ENCODE data around the gene MICU1. TPM values are rescaled to one million over a fixed set of nuclear protein-coding genes. Genes with fewer than 3 reads are reported as not detected.

Gene MICU1
- polyA plus RNA-seq, 2 of the 4 experiments (the other 2 are of a cell fraction): 54.5 to 58.6 TPM

DNA sequence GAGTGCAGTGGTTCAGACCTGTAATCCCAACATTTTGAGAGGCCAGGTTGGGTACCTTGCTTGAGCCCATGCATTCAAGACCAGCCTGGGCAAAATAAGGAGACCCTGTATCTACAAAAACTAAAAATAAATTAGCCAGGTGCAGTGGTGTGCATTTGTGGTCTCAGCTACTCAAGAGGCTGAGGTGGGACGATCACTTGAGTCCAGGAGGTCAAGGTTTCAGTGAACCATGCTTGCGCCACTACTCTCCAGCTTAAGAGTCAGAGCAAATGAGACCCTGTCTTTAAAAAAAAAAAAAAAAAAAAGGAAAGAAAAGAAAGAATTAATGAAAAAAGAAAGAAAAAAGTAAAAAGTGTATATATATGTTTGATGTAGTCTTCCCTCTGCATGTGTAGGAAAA lies 24.7 kb downstream of the MICU1 start (continued):
- no peak for TF ChIP-seq RAD21 (conservative IDR thresholded peaks at IDR 0.05 in 1 of 2, IDR thresholded peaks at IDR 0.05 in 1 of 2)
- no peak for TF ChIP-seq FOSB (CRISPR knock-in tag; IDR thresholded peaks at IDR 0.05)
- TF ChIP-seq PHF8 (IDR thresholded peaks at IDR 0.05; ENCODE audit: borderline replicate concordance, low read depth): no peak
- no peak for TF ChIP-seq CEBPB (IDR thresholded peaks at IDR 0.05)

DNA sequence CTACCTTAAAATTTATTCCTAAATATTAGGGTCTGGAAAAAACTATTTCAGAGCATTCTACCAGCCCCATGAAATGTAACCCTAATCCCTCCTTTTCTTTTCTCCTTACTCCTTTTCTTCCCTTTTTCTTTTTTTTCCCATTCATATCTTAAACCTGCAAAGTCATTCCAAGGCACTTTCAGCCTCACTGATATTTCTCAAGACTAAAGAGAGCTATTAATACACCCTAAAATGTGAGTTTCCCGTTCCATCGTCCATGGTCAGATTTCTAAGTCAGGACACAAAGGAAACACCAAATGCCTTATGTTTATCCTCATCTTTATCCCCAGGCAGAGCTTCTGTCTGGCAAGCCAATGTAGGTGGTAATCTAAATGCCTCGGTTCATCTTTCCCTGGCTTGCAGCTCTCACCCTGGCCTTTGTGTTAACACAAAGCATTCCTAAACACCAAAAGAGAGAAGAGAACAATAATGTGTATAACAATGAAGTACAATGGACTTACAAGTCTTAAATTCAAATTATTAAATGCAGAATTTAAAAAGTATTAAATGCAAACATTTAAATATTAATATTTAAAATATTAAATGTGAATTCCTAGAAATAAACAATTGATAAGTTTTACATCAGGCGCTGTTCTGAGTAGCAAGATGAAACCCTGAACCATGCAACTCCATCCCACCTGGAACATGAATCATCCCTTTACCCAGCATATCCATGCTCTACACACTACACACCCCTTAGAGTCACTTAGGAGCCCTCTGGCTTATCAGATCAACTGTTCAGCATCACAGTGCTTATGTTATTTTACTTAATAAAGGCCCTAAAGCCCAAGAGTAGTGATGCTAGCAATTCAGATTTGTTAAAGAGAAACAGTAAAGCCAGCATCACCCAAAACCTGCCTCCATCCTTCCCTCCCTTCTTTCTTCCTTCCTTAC lies 26.8 kb downstream of the MICU1 start:
- ATAC-seq: no peak
- Histone ChIP-seq H3K4me1 (no peaks in the 10 kb centered on the region), H3K4me3 (no peak overlapping the region), H3K4me2 (no peak overlapping the region), H3K27ac (no peak overlapping the region), H3K9me3 (no peaks in the 10 kb centered on the region)
- FAIRE-seq: no peak
- DNase-seq (ENCODE audit: low read depth in 1 of 2, low spot score in 1 of 2): no peak
- WGBS (ENCODE audit: missing lambda C conversion rate): 96% methylated on average over 4 of the region's 4 CpGs
- ChIA-PET POLR2A (no interaction called here), CTCF (no interaction called here)
- TF ChIP-seq RNF2 (IDR thresholded peaks at IDR 0.05; ENCODE audit: borderline replicate concordance, low read depth): no peak
- TF ChIP-seq, protein P1, sequence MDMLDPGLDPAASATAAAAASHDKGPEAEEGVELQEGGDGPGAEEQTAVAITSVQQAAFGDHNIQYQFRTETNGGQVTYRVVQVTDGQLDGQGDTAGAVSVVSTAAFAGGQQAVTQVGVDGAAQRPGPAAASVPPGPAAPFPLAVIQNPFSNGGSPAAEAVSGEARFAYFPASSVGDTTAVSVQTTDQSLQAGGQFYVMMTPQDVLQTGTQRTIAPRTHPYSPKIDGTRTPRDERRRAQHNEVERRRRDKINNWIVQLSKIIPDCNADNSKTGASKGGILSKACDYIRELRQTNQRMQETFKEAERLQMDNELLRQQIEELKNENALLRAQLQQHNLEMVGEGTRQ (IDR thresholded peaks at IDR 0.05): no peak
- no peak for TF ChIP-seq POLR2AphosphoS2 (conservative IDR thresholded peaks at IDR 0.05; ENCODE audit: low read length)
- no peak for TF ChIP-seq ZNF302 (CRISPR knock-in tag; IDR thresholded peaks at IDR 0.05)
- TF ChIP-seq, protein P2, sequence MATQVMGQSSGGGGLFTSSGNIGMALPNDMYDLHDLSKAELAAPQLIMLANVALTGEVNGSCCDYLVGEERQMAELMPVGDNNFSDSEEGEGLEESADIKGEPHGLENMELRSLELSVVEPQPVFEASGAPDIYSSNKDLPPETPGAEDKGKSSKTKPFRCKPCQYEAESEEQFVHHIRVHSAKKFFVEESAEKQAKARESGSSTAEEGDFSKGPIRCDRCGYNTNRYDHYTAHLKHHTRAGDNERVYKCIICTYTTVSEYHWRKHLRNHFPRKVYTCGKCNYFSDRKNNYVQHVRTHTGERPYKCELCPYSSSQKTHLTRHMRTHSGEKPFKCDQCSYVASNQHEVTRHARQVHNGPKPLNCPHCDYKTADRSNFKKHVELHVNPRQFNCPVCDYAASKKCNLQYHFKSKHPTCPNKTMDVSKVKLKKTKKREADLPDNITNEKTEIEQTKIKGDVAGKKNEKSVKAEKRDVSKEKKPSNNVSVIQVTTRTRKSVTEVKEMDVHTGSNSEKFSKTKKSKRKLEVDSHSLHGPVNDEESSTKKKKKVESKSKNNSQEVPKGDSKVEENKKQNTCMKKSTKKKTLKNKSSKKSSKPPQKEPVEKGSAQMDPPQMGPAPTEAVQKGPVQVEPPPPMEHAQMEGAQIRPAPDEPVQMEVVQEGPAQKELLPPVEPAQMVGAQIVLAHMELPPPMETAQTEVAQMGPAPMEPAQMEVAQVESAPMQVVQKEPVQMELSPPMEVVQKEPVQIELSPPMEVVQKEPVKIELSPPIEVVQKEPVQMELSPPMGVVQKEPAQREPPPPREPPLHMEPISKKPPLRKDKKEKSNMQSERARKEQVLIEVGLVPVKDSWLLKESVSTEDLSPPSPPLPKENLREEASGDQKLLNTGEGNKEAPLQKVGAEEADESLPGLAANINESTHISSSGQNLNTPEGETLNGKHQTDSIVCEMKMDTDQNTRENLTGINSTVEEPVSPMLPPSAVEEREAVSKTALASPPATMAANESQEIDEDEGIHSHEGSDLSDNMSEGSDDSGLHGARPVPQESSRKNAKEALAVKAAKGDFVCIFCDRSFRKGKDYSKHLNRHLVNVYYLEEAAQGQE (IDR thresholded peaks at IDR 0.05): no peak
- TF ChIP-seq MAZ (IDR thresholded peaks at IDR 0.05; ENCODE audit: borderline replicate concordance, low read depth, low read length): no peak
- no peak for TF ChIP-seq SMC3 (IDR thresholded peaks at IDR 0.05)

DNA sequence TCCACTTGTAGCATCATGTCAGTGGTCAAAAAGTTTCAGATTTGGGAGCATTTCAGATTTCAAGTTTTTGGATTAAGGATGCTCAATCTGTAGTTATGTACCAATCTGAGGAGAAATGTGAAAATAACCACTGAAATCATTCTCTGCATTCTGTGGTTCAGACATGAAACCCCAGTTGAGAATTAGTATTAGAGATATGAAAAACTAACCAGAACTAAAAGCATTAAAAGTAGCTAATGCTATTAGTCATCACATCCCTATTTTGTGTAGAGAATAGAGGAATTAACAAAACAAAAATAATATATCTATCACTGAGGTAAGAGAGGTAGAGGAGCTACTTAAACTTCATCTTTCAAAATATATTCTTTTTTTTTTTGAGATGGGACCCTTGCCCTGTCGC lies 28.0 kb downstream of the MICU1 start:
- ChIA-PET CTCF (interaction anchor here (0.7 to 1.0 kb wide), 2 partner anchors 234 to 512 kb away, joined by 3 to 5 read pairs; partner anchors contain the start of gene NUDT13), POLR2A (no interaction called here)

More for the DNA sequence above, 28.0 kb downstream of the MICU1 start:
- Histone ChIP-seq H3K9me3 (no peaks in the 10 kb centered on the region), H3K27ac (no peak overlapping the region), H3K4me2 (no peak overlapping the region), H3K4me3 (no peak overlapping the region), H3K4me1 (no peaks in the 10 kb centered on the region)
- FAIRE-seq: no peak
- DNase-seq (ENCODE audit: low read depth in 1 of 2, low spot score in 1 of 2): no peak
- no peak for TF ChIP-seq ZSCAN20 (CRISPR knock-in tag; IDR thresholded peaks at IDR 0.05)
- TF ChIP-seq GATA3 (IDR thresholded peaks at IDR 0.05; ENCODE audit: borderline replicate concordance): no peak
- TF ChIP-seq NR3C1 (IDR thresholded peaks at IDR 0.05): no peak
- TF ChIP-seq EHMT2 (IDR thresholded peaks at IDR 0.05; ENCODE audit: low read depth): no peak
- no peak for TF ChIP-seq CBX2 (IDR thresholded peaks at IDR 0.05; ENCODE audit: borderline replicate concordance, low read depth)
- TF ChIP-seq, protein P2 (IDR thresholded peaks at IDR 0.05): no peak
- TF ChIP-seq EP300 (IDR thresholded peaks at IDR 0.05): no peak
- WGBS (ENCODE audit: missing lambda C conversion rate): 95% methylated on average over 1 of the region's 1 CpG
- no peak for ATAC-seq

Data from A549 (cell line).